ENCODE data around the gene CRB3.

The CRB3 gene

DNA sequence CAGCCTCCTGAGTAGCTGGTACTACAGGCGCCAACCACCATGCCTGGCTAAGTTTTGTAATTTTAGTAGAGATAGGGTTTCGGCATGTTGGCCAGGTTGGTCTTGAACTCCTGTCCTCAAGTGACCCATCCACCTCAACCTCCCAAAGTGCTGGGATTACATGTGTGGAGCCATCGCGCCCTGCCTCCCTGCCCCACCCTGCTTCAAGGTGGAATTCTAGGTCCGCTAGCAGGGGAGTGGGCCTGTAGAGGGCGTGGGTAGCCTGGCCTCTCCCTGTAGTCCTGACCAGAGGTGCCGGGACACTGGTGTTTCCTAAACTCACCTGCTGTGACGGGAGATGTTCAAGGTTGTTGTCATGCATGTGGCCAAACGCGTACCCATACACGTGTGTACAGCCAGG, 30.9 kb upstream of the CRB3 start:
- no peak for DNase-seq (ENCODE audit: low spot score)

DNA sequence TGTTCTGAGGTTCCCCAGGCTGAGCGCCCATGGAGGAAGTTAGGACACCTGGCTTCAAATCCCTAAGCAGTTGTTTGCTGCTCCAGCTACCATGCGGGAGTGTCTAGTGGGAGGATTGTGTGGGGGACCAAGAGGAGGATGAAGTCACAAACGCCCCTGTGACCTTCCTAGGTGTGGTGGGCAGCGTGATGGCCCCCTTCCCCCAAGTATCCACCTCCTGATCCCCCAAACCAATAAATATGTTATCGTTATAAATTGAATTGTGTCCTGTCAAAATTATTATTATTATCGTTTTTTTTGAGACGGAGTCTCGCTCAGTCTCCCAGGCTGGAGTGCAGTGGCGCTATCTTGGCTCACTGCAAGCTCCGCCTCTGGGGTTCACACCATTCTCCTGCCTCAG, 30.4 kb upstream of the CRB3 start, which contains the start of gene SLC25A41:
TSS of gene SLC25A41 (minus strand) at position 101 of the 400 bp plus-strand sequence. CDS start at position 31, 70 bp downstream.
- DNase-seq (ENCODE audit: low spot score), result no peak

DNA sequence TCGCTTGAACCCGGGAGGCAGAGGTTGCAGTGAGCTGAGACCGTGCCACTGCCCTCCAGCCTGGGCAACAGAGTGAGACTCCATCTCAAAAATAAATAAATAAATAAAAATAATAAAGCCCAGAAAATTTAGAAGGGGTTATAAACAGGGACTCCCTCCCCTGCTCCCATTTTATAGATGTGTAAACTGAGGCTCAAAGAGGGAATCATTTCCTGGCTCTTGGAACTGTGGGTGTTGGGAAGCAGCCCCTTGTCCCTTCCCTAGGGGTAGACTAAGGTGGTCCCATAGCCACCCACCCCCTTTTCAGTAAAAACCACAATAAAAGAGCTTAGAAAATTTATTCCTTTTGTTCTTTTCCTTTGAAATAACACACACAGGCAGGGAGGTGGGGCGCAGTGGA, 24.3 kb upstream of the CRB3 start:
- no peak for DNase-seq (ENCODE audit: low spot score)

DNA sequence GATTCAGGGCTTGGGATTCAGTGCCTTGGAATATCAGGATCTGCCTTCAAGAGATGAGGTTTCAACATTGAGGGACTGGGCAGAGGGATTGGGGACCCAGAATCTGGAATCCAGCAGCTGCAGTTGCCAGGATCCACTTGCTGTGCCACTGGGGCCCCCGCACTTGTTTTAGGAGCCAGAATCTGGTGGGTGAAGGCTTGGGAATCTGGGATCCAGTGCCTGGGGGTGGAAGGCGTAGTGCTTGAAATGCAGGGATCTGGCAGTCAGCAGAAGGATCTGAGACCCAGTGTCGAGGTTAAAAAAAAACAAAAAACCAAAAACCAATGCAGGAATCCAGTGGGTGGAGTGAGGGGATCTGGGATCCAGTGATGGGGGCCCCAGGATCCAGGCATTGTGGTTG, 23.2 kb upstream of the CRB3 start:
- DNase-seq (ENCODE audit: low spot score), result no peak

- DNase-seq (ENCODE audit: low spot score), result no peak
Observed at GRCh38 chr19:6442087-6442688, 21.9 kb upstream of the CRB3 start.

- DNase-seq (ENCODE audit: low spot score), result no peak
Observed at GRCh38 chr19:6443986-6444385, 20.1 kb upstream of the CRB3 start.

DNA sequence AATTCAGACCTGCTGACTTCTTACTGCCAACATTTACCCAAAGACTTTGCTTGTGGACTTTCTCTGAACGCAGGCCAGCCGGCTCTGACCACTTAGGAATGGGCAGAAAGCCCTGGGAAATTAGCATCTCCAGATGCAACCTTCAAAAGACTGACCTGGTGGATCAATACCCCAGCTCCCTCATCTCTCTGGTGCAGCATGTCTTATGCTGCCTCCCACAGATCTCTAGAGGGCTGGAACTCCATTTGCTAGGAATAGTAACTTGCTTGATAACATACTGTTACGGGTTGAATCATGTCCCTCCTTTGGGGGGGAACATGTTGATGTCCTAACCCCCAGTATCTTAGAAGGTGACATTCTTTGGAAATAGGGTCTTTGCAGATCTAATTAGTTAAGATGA, 17.6 kb upstream of the CRB3 start:
- no peak for DNase-seq (ENCODE audit: low spot score)

DNA sequence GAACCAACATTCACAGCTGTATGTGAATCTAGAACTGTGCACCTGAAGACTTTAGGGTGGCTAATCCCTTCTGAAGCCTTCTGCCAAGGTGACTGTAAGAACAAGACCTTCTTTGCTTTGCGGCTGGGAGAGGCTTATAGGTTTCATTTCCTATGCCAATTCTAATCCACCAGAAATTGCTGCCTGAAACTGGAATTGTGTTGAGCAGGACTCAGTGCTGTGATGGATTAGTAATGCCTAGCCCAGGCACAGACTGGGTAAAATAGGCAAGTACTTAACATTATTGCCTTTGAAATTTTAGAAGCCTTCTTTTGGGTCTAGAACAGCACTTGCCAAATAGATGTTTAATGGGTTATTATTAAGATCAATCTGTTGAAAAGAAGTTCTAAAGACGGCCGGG, 16.0 kb upstream of the CRB3 start:
- DNase-seq (ENCODE audit: low spot score), result no peak

GRCh38 chr19:6450166-6450565, 13.9 kb upstream of the CRB3 start:
- DNase-seq (ENCODE audit: low spot score), result no peak

DNA sequence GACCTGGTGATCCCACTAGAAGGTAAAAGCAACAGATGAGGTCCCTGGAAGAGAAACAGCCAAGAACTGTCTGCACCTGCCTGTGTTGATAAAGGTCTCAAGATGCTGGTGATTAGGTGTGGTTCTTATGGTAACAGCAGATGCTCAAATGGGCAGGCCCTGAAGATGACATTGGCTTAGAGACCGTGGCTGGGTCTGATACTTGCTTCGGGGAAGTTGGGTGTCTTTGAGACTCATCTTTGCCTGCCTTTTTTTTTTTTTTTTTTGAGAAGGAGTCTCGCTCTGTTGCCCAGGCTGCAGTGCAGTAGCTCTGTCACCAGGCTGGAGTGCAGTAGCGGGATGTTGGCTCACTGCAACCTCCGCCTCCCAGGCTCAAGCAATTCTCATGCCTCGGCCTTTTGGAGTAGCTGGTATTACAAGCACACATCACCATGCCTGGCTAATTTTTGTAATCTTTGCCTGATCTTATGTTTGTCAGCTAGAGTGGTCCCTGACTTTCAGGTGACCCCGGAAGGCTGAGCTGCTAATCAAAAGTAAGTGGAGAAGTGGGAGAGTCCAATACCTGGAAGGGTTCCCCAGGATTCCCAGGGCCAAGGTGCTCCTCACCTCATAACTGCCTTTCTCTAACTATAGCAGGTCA, 12.4 kb upstream of the CRB3 start:
- no peak for DNase-seq (ENCODE audit: low spot score)

DNA sequence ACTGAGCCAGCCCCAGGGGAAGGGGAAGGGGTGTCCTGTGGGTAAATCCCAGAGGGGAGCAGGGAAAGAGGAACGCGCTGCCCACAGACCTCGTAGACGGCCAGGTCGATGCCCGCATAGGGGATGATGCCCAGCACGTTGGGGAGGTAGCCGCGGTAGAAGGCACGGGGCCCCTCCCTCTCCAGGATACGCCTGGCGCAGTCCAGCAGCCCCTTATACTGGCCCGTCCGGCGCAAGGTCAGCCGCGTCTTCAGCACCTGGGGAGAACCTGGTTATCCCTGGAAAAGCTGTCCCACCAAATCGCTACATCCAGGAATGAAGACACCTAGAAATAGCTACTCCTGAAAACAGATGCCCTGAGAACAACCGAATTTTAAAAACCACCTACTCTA, 11.9 kb upstream of the CRB3 start:
- no peak for DNase-seq (ENCODE audit: low spot score)

- DNase-seq (ENCODE audit: low spot score), result no peak
Observed at GRCh38 chr19:6452899-6453298, 11.2 kb upstream of the CRB3 start.

DNA sequence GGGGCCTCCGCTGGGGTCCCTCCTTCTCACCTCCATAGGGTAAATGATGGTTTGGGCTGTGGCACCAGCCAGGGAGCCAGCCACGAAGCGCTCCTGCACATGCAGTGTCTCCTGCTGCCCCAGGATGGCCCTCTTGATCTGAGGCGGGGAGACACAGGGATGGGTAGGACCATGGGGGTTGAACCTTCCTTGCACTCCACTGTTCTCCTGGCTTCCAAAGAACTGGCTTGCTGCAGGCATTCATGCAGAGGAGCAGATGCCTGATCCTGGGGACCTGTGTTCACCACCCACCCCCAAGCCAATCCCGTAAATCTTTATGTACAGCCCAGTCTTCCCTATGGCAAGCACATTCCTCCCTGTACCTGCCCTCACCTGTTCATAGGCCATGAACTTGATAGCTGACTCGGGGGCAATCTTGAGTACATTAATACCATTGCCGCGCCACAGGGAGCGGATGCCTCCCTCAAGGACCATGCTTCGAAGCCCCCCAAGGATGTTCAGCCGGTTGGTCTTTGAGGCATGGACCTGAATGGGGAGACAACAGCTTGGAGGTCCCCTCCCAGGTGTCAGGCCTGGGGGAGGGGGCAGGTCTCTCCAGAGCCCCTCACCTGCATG, 10.0 kb upstream of the CRB3 start:
- DNase-seq (ENCODE audit: low spot score), result no peak

DNA sequence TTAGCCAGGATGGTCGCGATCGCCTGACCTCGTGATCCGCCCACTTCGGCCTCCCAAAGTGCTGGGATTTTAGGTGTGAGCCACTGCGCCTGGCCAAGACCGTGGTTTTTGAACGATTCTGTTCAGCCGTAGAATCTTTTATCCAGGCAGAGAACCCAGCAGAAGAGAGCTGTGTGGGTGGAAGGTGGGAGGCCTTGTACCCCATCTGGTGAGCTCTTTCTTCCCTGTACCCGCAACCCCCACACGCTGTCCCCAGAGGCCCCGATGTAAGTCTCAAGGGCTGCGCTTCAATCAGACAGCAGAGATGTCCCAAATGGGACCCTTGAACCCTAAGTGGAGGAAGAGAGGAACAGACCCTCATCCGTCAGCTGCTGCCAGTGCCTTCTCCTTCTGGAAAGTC, 8.1 kb upstream of the CRB3 start:
- DNase-seq (ENCODE audit: low spot score), result no peak

DNA sequence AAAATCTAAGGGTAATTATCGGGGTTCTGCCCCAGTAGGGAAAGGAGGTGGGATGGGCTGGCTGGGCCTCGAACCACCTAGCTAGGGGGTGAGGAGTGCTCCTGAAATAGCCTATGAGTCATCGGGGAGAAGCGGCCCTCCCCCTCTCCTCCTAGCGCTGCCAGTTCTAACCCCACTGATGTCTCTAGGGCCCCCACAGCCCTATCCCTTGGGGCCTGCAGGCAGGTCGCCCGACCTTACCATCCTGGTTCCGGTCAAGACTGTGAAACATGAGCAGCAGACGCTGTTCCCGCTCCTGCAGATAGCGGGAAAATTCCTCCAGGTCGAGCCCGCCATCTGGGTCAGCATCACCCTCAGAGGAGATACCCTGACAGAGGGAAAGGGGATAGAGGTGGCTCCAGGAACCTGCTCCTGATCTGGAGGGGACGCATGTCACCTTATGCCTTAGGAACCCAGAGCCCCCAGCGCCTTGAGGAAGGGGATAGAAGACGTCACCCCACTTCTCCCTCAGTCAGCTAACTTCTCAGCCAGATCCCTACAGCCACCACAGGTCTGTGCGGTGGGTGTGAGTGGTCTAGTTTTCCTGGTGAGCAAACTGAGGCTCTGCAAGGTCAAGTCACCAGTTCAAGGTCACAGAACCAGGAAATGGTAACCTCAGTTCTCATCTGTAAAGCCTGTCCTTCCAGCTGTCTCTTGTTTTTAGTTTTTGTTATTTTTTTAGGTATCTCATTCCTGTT, 5.9 kb upstream of the CRB3 start:
- DNase-seq (ENCODE audit: low spot score), result no peak

- DNase-seq (ENCODE audit: low spot score), result peak; percentile 8
Observed at GRCh38 chr19:6458695-6459261, 5.3 kb upstream of the CRB3 start.

DNA sequence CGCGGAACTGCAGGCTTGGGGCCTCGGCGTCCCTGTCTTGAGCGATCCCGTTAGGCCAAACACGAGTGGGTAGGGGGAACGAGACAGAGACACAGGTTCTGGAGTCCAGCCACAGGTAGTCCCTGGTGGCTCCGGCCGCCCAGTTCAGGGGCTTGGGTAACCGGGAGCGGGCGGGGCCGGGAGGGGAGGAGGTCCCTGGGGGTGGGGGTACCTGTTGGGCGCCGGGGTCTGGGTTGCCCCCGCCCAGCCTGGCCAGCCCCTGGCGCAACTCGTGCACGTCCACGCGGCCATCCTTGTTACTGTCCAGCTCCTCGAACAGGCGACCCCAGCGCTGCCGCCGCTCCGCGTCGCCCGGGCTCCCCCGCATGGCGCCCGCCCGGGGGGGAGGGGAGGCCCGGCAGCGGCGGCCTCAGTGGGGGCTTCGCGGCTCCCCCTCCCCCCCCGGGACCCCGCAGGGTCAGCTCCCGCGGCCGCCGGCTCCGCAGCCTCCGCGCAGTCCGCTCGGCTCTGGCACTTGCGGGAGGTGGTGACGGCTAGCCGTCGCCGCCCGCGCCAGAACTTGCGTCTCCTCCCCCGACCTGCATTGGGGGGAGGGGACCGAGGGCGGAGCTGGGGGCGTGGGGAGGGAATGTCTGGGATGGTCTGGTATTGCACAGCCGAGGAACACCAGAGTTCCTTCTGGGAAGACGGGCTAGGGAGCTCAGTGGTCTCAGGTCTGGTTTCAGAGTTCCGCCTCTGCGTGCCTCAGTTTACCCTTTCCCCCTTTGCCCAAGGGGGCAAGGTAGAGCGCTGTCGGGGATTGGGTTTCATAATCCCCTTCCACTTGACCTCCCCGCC, 4.6 kb upstream of the CRB3 start, which contains the start of gene SLC25A23:
TSS of gene SLC25A23 (minus strand) at position 531 of the 837 bp plus-strand sequence. CDS start at position 367, 164 bp downstream.
- peak; percentile 69 for DNase-seq (ENCODE audit: low spot score)

GRCh38 chr19:6460099-6460884, 3.8 kb upstream of the CRB3 start:
- DNase-seq (ENCODE audit: low spot score), result peak; percentile 97

DNA sequence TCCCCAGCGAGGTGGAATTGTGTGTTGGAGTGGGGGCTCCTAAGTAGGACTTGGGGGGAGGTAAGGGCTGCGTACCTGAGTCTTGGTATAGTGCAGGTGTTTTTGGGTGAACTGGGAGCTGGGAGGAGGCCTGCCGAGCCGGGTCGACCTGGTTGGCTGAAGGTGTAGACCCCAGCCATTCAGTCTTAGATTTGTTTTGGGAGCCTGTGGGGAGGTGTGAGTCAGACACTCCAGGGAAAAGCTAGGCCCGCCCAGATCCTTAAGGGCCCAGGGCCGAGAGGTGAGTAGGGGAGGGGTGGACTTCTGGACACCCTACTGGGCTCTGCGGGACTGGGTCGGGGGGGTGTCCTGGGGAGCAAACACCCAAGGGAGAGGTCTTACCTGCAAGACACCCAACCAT, 935 bp downstream of the CRB3 start:
- no peak for DNase-seq (ENCODE audit: low spot score)

GRCh38 chr19:6465663-6466062, 1.6 kb downstream of the CRB3 start:
- no peak for DNase-seq (ENCODE audit: low spot score)

All from globus pallidus (tissue), 1 donor.